AG09309 (cell line): ENCODE data around the gene CHST13.

Experiments
- DNase-seq: peaks from one replicate; pipeline ENCODE4 v3.0.0-alpha.2; 2010; ENCODE audit warnings: low read depth
- H3K4me3 ChIP-seq: 2 replicates; pipeline ENCODE4 v1.5.1; 2011; ENCODE audit warnings: mild to moderate bottlenecking, low read depth, low read length, moderate library complexity; ENCODE audit not compliant: control insufficient read depth
- CTCF ChIP-seq: IDR thresholded peaks from 2 replicates; pipeline ENCODE4 v1.5.1; 2011; ENCODE audit warnings: mild to moderate bottlenecking, low read depth, low read length, inconsistent platforms; ENCODE audit not compliant: insufficient read depth, control insufficient read depth; ENCODE audit errors: missing control alignments

Gene CHST13

GRCh38 chr3:126483321-126483761, 40.6 kb upstream of the CHST13 start:
- H3K4me3 ChIP-seq = no peak overlapping the region
- no peak for DNase-seq
- TF ChIP-seq CTCF = no peak

DNA sequence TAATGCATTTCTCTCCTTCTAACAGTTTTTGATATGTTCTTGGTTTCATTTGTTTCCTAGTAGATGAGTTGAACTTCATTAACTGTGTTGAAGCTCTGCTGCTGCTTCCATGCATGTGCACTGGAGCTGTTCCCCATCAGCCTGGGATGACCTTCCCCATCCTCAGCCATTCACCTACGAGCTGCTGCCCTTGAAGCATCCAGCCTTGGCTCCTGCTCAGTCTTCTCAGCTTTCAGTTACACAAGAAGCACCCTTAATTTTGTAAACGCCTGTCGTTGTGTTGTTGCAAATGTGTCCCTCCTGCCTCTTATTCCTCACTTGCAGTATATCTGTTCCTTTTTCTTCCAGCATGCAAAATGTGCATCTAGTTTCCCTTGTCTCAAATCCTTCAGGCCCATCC, 39.8 kb upstream of the CHST13 start:
- DNase-seq = no peak
- TF ChIP-seq CTCF = no peak
- no peak overlapping the region for H3K4me3 ChIP-seq

- no peak overlapping the region for H3K4me3 ChIP-seq
- DNase-seq = no peak
- no peak for TF ChIP-seq CTCF
Observed at GRCh38 chr3:126484662-126485061, 39.3 kb upstream of the CHST13 start.

DNA sequence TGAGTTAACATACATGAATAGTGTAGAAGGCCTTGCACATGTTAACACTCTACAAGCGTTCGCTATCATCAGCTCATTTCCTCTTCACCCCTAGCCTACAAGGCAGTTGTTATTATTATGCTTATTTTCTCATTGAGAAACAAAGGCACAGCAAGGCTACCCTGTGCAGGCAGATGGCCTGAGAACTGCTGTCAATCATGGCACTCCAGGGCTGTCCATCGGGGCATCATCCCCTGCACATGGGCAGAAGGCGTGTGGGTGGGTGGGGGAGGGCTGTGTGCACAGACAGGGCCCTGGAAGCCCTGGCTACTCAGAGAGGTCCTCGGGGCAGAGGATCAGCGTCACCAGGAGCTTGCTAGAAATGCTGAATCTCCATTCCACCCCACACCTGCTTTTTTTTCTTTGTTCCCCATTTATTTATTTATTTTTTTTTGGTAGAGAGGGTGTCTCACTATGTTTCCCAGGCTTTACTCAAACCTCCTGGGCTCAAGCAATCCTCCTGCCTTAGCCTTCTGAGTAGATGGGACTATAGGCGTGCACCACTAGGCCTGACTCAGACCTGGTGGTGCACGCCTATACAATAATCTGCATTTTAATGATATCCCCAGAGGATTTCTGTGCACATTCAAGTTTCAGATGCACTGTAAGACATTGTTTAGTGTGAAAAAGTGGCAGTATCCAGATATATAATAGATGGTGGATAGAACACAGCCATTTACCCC, 38.6 kb upstream of the CHST13 start:
- DNase-seq = no peak
- TF ChIP-seq CTCF = no peak
- no peak overlapping the region for H3K4me3 ChIP-seq

- no peak for TF ChIP-seq CTCF
- H3K4me3 ChIP-seq = no peak overlapping the region
Observed at GRCh38 chr3:126485956-126486355, 38.0 kb upstream of the CHST13 start.

GRCh38 chr3:126486360-126486847, 37.6 kb upstream of the CHST13 start:
- no peak overlapping the region for H3K4me3 ChIP-seq
- no peak for DNase-seq
- TF ChIP-seq CTCF = no peak

More at GRCh38 chr3:126485956-126486355, 38.0 kb upstream of the CHST13 start:
- DNase-seq = no peak
